Embryonic facial prominence (tissue), 1 donor: ENCODE measurements around the gene TMEM132D.

Experiments
- DNase-seq: peaks from one replicate; pipeline ENCODE4 v3.0.0-alpha.2; 2016; ENCODE audit errors: extremely low spot score

The TMEM132D gene

GRCh38 chr12:129729170-129729569 lies 174.7 kb downstream of the TMEM132D start:
- DNase-seq = no peak

- DNase-seq = no peak
Observed at GRCh38 chr12:129727100-129727499, 176.7 kb downstream of the TMEM132D start.

- DNase-seq = no peak
Observed at GRCh38 chr12:129723260-129723659, 180.6 kb downstream of the TMEM132D start.

GRCh38 chr12:129720618-129721017 lies 183.2 kb downstream of the TMEM132D start:
- no peak for DNase-seq

- no peak for DNase-seq
Observed at GRCh38 chr12:129719416-129719815, 184.4 kb downstream of the TMEM132D start.

GRCh38 chr12:129717438-129717837 lies 186.4 kb downstream of the TMEM132D start:
- no peak for DNase-seq

GRCh38 chr12:129716825-129717224 lies 187.0 kb downstream of the TMEM132D start:
- no peak for DNase-seq

GRCh38 chr12:129706716-129707115 lies 197.1 kb downstream of the TMEM132D start:
- no peak for DNase-seq

GRCh38 chr12:129704232-129704830 lies 199.5 kb downstream of the TMEM132D start:
- no peak for DNase-seq

GRCh38 chr12:129701631-129702101 lies 202.2 kb downstream of the TMEM132D start:
- no peak for DNase-seq

GRCh38 chr12:129700036-129700435 lies 203.8 kb downstream of the TMEM132D start:
- no peak for DNase-seq

GRCh38 chr12:129696926-129697325 lies 206.9 kb downstream of the TMEM132D start:
- no peak for DNase-seq

GRCh38 chr12:129696405-129696804 lies 207.4 kb downstream of the TMEM132D start:
- DNase-seq = no peak

GRCh38 chr12:129693731-129694130 lies 210.1 kb downstream of the TMEM132D start:
- DNase-seq = no peak

- no peak for DNase-seq
Observed at GRCh38 chr12:129687731-129688130, 216.1 kb downstream of the TMEM132D start.

- no peak for DNase-seq
Observed at GRCh38 chr12:129681830-129682229, 222.0 kb downstream of the TMEM132D start.

- DNase-seq = no peak
Observed at GRCh38 chr12:129681151-129681550, 222.7 kb downstream of the TMEM132D start.

GRCh38 chr12:129676411-129676810 lies 227.4 kb downstream of the TMEM132D start:
- DNase-seq = no peak

GRCh38 chr12:129675947-129676346 lies 227.9 kb downstream of the TMEM132D start:
- DNase-seq = no peak

- DNase-seq = no peak
Observed at GRCh38 chr12:129675496-129675895, 228.3 kb downstream of the TMEM132D start.

GRCh38 chr12:129673806-129674205 lies 230.0 kb downstream of the TMEM132D start:
- no peak for DNase-seq

GRCh38 chr12:129672110-129672509 lies 231.7 kb downstream of the TMEM132D start:
- no peak for DNase-seq

GRCh38 chr12:129670256-129670920 lies 233.4 kb downstream of the TMEM132D start:
- no peak for DNase-seq

GRCh38 chr12:129665414-129665813 lies 238.4 kb downstream of the TMEM132D start:
- DNase-seq = no peak
